ENCODE measurements around the gene FZR1.

FZR1 gene

DNA sequence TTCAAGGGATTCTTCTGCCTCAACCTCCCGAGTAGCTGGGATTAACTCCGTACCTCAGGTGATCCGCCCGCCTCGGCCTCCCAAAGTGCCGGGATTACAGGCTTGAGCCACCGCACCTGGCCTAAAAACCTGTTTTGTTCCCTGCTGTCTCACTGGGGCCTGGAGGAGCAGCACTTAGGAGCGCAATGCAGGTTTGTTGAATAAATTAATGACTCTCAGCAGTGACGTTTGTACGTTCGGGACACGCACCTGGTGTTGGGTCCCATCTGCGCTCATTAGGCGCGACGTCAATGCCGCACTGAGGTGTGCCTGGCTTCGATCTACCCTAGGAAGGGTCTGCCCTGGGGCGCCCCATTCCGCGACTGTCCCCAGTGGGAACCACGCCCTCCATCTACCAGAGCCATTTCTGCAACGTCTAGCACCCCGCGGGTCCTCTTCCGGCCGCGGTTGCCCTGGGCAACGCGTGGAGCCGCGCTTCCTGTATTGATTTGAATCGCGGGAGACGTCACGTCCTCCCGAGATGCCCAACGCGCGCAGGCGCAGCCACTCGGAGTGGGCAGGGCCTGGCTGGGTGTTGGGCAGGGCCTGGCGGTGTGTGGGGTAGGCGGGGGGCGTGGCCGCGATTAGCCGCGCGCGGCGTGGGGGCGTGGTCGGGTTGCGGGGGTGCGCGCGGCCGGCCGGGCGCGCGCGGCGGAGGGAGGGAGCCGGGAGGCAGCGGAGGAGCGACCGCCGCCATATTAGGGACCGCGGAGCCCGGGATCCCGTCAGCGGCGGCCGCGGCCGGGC lies at the start of gene FZR1:
Gene FZR1, plus strand, starts transcription at position 714 of the 786 bp plus-strand sequence. CDS start 16,679 bp downstream, outside the sequence.
- DNase-seq = peak; percentile 96

DNA sequence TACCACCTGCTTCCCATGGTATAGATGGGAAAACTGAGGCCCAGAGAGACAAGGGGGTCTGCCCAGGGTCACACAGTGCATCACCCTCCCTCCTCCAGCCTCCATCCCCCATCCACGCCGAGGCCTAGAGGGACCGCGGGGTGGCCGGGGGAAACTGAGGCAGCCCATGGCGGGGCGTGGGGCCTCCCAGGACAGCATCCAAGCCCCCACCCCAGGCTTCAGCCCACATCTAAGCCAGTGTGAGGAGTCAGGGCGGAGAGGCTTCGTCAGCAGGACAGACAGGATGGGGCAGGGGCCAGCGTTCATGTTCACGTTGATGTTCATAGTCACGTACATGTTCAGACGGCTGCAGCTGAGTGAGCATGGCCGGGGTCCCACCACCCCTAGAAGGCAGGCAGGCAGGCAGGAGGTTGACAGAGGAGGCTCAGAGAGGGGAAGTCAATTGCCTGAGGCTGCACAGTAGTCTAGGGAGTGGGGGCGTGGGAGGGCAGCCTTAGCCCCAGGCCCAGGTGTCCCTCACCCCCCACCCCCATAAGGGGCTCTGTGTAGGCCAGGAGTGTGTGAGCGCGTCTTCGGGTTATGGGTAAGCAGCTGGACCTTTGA lies 49.1 kb upstream of the FZR1 start:
- no peak for DNase-seq

DNA sequence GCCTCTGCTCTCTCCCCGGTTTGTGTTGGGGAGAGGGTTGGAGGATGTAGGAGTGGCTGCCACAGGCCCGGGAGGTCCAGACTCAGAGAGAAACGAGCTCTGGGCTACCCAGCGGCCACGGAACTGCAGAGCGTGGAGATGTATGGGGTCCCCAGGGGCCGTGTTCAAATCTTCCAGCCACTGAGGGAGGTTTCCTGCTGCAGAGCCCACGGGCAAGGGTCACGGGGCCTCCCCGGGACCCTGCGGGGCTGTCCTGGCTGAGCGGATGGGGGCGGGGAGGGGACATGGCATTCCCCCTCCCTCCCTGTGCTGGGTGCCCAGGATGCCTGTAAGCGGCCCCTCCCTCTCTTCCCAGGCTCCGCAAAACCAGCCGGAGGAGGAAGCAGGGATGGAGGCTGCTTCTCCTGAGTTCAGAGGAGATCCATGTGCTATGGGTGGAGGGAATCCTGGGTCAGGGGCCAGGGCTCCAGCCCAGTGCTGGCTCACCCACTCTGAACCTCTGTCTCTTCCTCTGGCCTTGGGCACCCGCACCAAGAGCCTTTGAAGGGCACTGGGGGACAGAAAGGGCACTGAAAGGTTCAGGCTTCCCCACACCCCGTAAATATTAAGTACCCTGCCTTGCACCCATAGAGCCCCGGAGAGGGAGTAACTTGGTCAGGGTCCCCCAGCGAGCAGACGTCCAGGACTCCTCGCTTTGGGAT lies 48.4 kb upstream of the FZR1 start:
- DNase-seq = no peak

DNA sequence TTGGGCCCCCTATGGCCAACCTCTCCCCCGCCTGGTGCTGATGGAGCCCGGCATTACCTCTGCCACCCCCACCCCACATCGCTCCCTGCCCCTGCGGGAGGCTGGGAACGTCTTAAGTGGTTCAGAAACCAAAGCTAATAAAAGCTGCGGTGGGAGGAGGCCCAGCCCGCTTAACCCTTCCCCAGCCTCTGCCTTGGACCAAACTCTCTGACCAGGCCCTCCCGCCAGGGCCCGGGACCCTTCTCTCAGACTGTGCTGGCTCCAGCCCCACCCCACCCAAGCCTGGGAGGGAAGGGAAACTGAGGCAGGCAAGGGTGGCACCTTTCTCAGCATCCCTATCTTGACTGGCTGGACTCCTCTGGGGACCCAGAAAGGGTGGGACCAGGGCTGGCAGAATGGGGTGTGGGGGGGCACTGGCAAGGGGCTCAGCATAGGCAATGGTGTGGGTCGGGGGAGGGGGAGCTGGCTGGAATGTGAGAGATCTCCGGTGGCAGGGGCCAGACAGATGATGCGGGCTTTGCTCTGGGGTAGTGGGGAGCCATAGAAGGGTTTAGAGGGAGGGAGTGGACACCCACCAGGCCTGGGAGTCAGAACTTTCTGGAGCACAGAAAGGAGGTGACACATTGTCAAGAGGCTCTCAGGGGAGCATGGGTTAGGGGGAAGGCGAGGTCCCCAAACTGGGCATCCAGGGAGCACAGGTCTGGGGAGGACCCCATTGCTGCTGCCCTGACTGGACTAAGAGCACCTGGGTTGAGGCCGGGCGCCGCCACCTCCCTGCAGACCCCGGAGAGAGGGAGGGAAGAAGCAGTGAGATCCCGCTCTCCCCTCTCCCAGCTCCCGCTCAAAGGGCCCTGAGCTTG lies 47.7 kb upstream of the FZR1 start:
- no peak for DNase-seq

DNA sequence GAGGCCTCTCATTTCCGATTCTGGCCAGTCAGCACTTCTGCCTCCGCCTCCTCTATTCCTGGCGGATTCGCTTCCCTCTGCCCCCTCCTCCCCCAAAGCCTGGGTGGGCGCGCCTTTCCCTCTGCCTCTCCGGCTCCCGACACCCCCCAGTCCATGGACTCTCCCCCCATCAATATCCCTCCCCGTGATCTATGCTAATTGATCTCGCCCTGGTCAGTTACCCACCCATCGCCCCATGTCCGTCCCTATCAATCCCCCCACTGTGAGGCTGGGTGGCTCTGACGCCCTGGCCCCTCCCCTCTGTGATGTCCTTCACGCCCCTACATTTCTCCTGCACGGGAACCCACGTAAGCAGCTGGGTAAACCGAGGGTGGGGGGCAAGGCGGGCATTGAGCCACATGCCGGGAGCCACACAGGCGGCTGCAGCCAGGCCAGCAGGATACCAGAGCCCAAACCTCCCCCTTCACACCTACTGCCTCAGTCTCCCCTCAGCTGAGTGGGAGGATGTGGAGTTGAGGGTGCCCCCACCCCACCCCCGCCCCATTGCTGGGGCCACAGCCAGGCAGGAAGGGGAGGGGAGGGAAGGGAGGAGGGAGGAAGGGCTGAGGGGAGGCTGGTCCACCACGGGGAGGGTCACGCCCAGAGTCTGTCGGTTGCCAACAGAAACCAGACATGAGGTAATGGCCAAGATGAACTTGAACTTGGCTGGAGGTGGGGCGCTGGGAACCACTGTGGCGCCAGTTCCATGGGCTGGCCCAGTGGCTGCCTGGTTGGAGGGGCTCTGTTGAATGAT lies 46.8 kb upstream of the FZR1 start:
- DNase-seq = no peak

DNA sequence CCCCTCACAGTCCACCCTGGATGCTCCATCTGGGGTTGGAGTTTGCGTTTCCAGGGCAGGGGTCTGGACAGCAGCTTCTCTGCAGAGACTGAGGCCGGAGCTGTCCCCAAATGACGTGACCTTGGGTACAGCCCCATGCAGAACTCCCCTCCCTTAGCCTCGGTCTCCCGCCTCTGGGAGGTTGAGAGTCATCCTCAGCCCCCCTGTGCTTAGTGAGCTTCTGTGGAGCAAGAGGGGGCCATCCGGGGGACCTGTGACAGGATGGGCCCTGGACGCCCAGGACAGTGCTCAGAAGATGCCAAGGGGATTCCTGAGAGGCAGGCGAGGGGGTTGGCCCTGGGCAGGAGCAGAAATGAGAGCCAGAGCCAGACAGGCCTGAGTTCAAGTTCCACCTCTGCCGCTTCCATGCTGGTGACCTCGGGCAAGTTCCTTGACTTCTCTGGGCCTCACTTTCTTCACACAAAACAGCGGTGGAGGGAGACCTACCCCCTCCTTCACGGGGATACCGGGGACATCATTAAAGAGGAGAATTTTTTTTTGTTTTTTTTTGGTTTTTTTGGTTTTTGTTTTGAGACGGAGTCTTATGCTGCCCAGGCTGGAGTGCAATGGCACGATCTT lies 46.0 kb upstream of the FZR1 start:
- DNase-seq = no peak

DNA sequence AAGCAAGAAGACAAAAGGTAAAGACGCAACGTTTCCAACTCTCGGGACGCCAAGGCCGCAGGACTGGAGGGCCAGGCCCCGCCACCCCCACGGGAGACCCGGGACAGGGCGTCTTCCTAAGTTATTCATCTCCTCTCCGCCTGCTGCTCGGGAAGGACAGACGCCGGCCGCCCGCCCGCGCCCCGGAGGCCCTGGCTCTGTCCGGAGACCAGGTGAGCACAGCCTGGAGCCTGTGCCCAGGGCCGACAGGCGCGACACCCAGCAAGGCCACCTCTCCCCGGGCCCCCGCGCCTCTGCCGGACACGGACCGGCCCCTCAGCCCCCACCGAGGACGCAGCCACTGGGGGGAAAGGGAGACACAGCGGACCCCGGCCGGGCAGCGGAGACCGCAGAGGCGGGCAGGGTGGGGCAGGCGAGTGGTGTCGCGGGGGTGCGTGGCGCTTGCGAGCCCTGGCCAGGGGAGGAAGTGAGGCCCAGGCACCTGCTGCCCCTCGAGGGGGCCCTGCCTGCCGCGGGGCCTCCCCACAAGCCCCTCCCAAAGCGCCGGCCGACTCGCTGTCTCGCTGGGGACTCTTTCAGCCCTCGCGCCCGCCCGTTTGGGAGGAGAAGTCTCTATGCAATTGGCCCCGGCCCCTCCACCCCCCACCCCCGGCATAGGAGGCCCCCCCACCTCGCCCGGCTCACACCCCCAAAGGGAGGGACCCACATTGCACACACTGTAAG lies 43.0 kb upstream of the FZR1 start:
- no peak for DNase-seq

DNA sequence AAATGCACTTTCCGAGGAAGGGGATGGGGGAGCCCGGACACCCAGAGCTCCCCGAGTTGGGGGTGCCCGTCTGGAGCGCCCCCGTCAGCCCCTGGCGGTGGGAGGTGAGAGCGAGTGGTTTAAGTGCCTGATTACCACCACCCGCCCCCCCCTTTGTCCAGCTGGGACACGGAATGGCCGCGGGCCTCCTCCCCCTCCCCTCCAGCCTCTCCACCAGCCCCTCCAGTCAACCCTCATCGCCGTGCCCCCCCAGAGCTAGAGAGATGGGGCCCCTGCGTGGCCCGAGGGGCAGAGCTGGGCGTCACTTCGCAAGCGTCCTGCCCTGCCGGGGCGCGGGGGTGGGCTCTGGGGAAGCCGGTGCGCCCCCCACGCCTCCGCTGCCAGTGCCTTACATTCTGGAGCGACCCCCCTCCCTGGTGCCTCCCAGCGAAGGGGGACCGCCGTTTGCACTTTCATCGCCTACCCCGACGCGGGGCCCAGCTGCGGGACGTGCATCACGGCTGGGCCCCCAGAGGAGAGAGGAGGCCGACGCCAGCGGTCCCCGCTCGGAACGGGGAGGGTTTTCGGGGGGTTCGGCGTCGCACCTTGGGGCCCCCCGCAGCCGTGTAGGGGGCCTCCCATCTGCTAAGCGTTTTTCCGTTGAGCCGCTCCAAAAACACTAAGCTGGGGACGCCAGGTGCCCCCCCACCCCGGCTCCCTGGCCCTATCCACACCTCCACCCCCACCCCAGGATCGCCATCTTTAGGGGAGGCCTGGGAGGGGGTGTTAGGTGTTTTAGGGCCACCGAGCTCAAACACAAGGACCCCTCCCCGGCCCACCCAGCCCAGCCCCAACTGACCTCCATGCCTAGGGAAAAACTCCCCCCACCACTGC lies 42.2 kb upstream of the FZR1 start:
- no peak for DNase-seq

DNA sequence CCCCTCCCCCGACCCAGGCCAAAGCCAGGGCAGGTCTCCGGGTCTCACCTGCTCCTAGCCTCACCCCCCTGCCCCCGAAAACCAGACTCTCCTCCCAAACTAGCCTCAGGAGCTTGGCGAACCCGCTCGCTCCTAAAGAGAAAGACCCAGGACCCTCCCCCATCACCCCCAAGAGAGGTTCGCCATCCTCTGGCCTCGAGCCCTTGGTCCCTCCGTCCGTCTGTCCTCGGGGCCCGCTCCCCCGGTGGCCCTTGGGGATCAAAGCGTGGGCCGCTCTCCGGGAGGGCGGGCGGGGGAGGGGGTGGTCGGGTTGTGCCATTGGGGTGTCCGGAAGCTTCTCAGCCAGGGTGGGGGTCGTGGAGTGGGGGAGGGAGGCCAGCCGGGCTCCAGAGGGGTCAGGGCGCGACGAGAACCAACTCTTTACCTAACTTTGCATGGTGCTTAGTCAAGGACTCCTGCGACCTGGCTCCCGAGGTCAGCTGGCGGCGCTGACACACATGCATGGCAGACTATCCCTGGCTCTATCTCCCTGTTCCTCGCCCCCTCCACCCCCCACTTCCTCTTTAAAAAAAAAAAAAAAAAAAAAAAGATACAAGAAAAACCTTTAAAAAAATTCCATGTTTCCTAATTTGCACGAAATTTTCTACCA lies 41.4 kb upstream of the FZR1 start:
- DNase-seq = no peak

DNA sequence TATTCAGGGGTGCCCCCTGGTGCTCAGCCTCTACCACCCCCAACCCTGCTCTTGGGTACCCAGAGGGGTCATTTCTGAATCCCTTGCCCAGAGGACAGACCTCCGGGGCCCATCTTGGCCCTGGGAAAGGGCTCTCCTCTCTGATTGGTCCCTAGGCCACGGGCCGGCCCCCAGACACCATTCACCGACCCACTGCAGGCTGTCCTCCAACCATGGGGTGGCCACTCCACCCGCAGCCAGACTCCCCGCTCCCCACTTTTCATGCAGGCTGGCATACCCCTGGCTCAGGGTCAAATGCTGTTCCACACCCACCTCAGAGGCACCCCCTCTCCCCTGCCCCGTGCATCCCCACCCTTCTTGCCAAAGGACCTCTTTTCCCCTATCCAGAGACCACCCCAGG lies 40.6 kb upstream of the FZR1 start:
- no peak for DNase-seq

DNA sequence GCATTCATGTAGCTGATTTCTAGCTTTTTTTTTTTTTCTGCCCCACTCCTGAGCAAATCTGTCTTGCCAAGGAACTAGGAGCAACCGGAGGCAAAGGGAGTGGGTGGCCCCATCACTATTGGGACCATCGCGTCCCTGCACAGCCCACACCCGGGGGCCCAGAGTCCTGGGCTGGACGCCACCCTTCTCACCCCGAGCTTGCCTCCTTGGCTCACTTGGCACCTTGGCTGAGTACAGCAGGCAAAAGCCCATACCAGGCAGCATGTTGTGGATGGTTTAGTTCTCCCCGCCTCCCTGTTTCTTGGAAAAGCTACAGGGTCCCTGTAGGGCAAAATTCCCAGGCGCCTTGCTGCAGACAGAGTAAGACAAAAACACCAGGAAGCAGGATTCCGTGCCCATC lies 39.5 kb upstream of the FZR1 start:
- DNase-seq = no peak

DNA sequence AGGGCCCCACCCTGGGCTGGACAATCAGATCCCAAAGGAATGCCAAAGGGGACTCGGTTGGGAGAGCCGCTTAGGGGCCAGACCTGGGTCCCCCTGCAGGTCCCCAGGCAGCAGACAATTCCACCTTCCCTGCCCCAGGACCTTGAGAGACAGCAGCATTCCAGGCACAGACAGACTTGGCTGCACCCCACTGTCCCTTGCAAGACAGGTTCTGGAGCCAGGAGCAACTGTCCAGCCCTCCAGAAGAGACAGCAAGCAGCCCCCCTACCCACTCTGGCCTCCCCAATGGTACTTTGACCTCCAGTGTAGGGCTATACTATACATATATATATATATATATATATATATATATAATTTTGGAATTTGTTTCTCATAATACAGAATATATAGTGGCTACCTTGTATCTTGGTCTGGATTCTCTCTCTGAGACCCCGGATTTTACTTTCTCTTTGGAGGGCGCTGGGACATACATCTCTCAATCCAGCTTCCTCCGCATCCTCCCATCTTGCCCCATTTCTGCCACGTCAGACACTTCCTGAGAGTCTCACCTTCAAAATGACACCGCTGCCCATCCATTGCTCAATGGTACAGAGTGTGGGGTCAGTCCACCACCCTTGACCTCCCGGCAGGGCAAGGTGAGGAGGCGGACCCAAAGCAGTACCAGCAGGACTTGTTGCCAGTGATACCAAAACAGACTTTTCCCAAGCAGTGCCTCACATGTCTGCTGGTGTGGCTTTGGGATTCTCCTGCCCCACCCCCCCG lies 38.5 kb upstream of the FZR1 start:
- DNase-seq = no peak

DNA sequence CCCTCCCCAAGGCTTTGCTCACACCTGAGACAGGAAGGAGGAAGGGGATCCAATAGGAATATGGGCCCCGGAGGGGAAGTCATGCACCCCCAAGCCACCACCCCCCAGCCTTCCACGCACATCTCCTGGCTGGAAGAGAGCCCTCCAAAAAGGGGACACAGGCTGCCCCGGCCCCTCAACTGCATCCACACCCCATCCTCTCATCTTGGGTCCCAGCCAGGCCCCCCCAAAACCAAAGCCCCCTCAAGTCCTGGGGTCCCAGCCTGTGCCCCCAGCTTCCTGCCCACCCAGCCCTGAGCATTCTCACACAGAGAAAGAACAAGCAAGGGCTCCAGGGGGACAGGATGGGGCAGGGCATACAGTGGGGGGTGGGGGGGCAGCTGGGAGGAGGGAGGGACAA lies 37.9 kb upstream of the FZR1 start:
- DNase-seq = no peak

DNA sequence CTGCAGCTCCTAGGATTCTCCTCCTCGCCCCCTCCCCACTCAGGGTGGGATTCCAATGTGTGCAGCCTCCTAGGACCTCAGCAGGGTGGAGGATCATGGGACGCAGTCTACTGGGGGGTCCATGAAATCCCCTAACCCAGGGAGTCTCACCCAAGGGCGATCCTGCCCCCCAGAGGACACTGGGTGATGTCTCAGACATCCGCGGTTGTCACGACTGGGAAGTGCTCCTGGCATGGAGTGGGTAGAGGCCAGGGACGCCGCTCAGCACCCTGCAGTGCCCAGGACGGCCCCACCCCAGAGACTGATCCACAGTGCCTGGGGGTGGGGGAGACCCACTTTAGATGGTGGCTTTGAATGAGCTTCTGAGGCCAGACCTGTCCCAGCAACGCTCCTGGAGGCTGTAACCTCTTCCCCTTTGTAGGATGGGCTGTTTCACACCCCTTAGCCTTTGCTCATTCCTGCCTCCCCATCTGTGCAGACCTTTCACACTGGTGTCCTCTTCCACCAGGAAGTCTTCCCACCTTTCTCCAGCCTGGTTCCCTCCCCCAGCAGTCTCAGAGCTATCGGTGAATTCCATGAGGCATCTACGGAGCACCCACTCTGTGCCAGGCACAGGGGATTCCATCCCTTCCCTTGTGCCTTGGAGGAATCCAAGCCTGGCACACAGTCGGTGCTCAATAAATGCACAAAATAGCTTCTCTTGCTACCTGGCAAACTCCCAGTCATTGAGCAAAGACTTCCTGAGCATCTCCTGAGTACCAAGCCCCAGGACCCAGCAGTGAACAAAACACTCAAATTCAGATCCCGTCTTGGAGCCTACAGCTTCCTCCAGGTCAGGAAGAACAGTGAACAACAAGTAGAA lies 36.2 kb upstream of the FZR1 start:
- no peak for DNase-seq

DNA sequence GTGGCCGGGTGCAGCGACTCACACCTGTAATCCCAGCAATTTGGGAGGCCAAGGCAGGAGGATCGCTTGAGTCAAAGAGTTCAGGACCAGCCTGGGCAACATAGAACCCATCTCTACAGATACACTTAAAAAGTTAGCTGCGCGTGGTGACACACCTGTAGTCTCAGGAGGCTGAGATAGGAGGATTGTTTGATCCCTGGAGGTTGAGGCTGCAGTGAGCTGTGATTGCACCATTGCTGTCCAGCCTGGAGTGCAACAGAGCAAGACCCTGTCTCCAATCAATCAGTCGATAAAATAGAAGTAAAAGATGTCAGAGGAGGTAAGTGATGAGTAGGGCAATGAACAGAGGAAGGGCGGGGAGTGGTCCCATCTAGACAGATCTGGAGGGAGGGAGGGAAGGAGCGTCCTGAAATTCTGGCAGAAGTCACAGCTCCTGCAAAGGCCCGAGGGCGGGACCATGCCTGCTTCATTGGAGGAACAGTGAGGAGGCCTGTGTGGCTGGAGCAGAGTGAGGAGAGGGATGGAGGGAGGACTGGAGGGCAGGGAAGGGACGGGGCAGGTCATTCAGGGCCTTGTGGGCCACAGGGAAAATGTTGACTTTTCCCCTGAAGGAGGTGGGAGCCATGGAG lies 35.5 kb upstream of the FZR1 start:
- no peak for DNase-seq

DNA sequence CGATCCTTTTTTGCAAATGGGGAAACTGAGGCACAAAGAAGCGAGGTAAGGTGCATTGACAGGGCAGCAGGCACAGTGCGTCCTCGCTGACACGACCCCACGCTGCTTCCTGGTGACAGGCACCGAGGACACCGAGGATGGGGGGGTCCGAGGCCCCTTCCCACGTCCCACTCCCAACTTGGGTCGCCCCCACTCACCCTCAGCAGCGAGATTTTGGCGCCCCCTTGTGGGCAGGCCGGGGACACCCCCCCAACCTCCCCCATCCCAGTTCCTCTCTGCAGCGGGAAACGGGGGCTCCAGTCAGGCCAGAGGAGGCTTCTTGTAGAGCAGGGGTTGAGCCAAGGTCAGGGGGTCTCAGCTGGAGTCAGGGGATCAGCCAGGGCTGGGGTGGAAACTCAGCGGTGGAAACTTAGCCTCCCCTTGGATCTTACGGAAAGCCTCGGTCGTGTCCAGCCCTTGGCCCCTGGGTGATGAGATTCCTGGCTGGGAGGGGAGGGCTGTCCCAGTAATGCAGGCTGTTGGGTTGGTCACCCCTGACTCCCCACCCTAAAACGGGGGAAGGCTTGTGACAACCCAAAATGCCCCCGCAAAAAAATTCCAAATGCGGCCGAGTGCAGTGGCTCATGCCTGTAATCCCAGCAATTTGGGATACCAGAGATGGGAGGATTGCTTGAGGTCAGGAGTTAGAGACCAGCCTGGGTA lies 34.0 kb upstream of the FZR1 start:
- DNase-seq = no peak

DNA sequence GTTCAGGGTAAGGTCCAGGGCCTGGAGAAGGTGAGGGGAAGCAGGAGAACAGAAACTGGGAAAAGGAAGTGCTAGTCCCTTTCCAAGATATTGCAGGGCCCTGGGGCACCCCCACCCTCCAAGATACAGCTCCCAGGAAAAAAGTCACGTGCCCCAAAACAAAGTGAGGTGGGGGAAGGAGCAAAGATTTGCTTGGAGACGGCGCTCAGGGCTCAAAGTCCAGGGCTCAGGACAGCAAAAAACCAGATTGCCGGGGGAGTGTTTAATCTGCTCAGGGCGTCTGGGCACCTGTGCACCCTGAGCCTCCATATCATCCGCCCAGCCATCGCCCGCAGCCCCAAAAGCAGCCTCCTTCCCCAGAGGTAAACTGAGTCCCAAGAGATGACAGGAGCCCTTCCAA lies 32.1 kb upstream of the FZR1 start:
- DNase-seq = no peak

Data from cortex of kidney (tissue), 1 donor.